ENCODE measurements around the gene GJA3. TPM values are rescaled to one million over a fixed set of nuclear protein-coding genes. Genes with fewer than 3 reads are reported as not detected.

Gene GJA3
- total RNA-seq = under 1 TPM in 1 of 4 donors, not detected in 3; under 0.01 TPM

GRCh38 chr13:20160306-20161274 is at the start of gene GJA3:
TSS of gene GJA3 (minus strand) at chr13:20161052. CDS start at chr13:20143288, 17,764 bp downstream.
- Histone ChIP-seq H3K4me3 (peak within 1 kb of the TSS in 3 of 4 donors; percentile 10 to 42 (median 40)), H3K4me1 (peaks cover 0 to 27% (median 7%) of the 10 kb centered on the region in 4 donors), H3K27ac (no peak within 1 kb of the TSS), H3K27me3 (peaks cover 4 to 80% of the 10 kb centered on the region in 2 donors), H3K9me3 (no peaks in the 10 kb centered on the region), H3K36me3 (no peaks in the 10 kb centered on the region)
- DNase-seq (ENCODE audit: low spot score in 2 of 2) = no peak
- WGBS, 2 donors = 2 to 3% methylated on average over 44 to 87 of the region's 93 CpGs
- TF ChIP-seq POLR2A (IDR thresholded peaks at IDR 0.05) (no peak), EP300 (IDR thresholded peaks at IDR 0.05) (no peak), CTCF (IDR thresholded peaks at IDR 0.05) (no peak)

DNA sequence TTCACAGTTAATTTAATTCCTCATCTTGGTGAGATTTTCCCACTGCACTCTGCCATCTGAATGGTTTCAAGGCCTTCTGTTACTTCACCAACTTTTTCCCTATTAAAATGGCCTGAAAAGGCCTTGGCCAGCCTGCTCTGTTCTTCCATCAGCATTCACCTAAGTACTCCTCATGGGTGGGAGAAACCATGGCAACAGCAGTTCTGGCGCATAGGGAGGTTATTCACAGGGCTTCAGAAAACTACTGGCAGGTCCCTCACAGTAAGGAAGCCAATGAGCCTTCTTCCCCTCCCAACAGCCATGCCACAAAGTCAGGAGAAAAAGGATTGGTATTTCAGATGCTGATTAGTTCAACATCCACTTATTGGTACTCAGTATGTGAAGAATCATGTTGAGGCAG is 49.1 kb upstream of the GJA3 start:
- H3K4me3 ChIP-seq = no peak overlapping the region
- no peaks in the 10 kb centered on the region for H3K4me1 ChIP-seq
- peaks cover 0 to 5% of the 10 kb centered on the region in 2 donors for H3K27me3 ChIP-seq
- TF ChIP-seq POLR2A (IDR thresholded peaks at IDR 0.05) = no peak
- TF ChIP-seq EP300 (IDR thresholded peaks at IDR 0.05) = no peak
- no peak for TF ChIP-seq CTCF (IDR thresholded peaks at IDR 0.05)
- DNase-seq (ENCODE audit: low spot score in 2 of 2) = no peak
- H3K36me3 ChIP-seq = no peaks in the 10 kb centered on the region
- peaks cover 0 to 11% (median 3%) of the 10 kb centered on the region in 4 donors for H3K9me3 ChIP-seq
- H3K27ac ChIP-seq = no peak overlapping the region
- 63 to 82% methylated on average over 1 of the region's 1 CpG for WGBS, 2 donors

DNA sequence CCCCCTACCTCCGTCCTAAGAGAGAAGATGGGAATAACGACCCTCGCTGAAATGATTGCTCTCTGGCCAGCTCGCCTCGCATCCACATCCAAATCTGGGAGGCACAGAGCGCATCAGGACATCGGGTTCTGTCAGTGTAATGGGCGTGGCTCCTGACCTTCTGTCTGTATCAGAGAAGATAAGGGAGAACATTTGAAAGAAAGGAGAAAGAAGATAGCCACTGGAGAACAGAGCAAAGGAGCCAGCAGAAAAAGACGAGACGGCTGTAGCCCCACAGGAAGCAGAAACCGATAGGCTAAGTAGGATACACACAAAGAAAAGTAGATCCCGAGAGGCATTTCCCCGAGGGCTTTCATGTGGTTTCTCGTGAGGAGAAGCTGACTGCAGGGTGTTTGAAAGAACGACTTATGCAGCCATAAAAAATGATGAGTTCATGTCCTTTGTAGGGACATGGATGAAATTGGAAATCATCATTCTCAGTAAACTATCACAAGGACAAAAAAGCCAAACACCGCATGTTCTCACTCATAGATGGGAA is 45.9 kb upstream of the GJA3 start:
- no peak overlapping the region for H3K27ac ChIP-seq
- no peak for TF ChIP-seq EP300 (IDR thresholded peaks at IDR 0.05)
- TF ChIP-seq CTCF (IDR thresholded peaks at IDR 0.05) = no peak
- TF ChIP-seq POLR2A (IDR thresholded peaks at IDR 0.05) = no peak
- WGBS, 2 donors = 72 to 78% methylated on average over 16 of the region's 16 CpGs
- H3K27me3 ChIP-seq = peaks cover 0 to 5% of the 10 kb centered on the region in 2 donors
- no peak overlapping the region for H3K4me3 ChIP-seq
- no peaks in the 10 kb centered on the region for H3K36me3 ChIP-seq
- no peaks in the 10 kb centered on the region for H3K4me1 ChIP-seq
- peaks cover 0 to 1% (median 0%) of the 10 kb centered on the region in 4 donors for H3K9me3 ChIP-seq
- no peak for DNase-seq (ENCODE audit: low spot score in 2 of 2)

- H3K36me3 ChIP-seq = no peaks in the 10 kb centered on the region
These were observed 45.3 kb upstream of the GJA3 start for GRCh38 chr13:20206065-20206697.

More at GRCh38 chr13:20206065-20206697, 45.3 kb upstream of the GJA3 start:
- DNase-seq (ENCODE audit: low spot score in 2 of 2) = no peak
- H3K27me3 ChIP-seq = peaks cover 0 to 5% of the 10 kb centered on the region in 2 donors
- no peak overlapping the region for H3K27ac ChIP-seq
- no peaks in the 10 kb centered on the region for H3K4me1 ChIP-seq
- TF ChIP-seq EP300 (IDR thresholded peaks at IDR 0.05) (no peak), CTCF (IDR thresholded peaks at IDR 0.05) (no peak), POLR2A (IDR thresholded peaks at IDR 0.05) (no peak)
- no peak overlapping the region for H3K4me3 ChIP-seq
- H3K9me3 ChIP-seq = peaks cover 0 to 5% (median 0%) of the 10 kb centered on the region in 4 donors
- 80 to 82% methylated on average over 11 of the region's 11 CpGs for WGBS, 2 donors

All from tibial nerve (tissue), 4 donors.